CD4-positive, alpha-beta T cell treated with Interferon gamma for 1 hour (primary cell): Measurements from ENCODE around the gene ACSL3.

Experiments
- DNase-seq: peaks from one replicate; pipeline ENCODE4 v3.0.0-alpha.2; 2020

The ACSL3 gene

GRCh38 chr2:222883420-222883819 is 22.6 kb downstream of the ACSL3 start:
- no peak for DNase-seq

GRCh38 chr2:222884114-222884771 is 23.4 kb downstream of the ACSL3 start:
- DNase-seq, result no peak

DNA sequence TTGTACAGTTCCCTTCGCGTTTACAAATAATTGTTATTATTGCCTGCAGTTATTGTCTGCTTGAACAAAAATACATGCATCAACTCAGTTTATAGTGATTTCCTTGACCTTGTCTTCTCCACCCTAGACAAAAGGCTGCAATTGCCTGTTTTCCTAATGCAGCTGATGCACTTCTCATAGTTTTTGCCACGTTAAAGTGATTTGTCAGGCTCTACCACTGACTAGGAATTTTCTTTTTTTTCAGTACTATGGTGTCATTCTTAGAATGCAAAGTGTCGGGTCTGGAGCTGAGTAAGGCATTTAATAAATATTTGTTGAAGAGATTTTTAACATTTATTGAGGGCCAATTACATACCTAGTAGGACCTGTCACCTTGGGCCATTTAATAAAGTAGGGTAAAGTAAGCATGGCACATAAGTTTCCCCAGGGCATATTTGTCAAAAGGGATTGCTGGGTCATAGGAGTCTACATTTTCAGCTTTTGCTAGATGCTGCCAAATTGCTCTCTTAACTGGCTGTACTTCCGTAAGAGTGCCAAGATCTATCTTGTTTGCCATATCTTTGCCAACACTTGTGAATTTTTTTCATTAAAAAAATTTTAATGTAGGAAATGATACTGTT is 24.1 kb downstream of the ACSL3 start:
- DNase-seq, result no peak

GRCh38 chr2:222887124-222887523 is 26.3 kb downstream of the ACSL3 start:
- no peak for DNase-seq

DNA sequence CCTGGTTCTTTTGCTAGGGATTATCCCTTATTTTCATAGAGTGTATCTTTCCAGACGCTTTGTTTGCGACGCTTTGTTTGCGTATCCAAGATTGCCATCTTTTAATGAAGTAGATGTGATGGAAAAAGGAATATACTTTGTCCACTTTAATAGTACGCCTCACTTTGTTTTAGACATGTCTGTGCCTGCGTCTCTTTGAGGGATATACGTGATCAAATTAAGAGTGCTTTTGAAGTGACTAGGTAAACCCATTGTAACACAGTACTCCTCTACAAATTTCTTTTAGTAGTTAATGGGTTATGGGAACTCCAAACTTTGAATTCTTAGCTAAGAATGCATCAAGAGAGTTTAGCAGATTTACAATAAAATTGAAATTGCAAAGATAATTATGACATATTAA is 27.9 kb downstream of the ACSL3 start:
- no peak for DNase-seq

- no peak for DNase-seq
Measured at GRCh38 chr2:222891890-222892289, 31.1 kb downstream of the ACSL3 start.

GRCh38 chr2:222892321-222892720 is 31.5 kb downstream of the ACSL3 start:
- no peak for DNase-seq

GRCh38 chr2:222892761-222893160 is 31.9 kb downstream of the ACSL3 start:
- no peak for DNase-seq

DNA sequence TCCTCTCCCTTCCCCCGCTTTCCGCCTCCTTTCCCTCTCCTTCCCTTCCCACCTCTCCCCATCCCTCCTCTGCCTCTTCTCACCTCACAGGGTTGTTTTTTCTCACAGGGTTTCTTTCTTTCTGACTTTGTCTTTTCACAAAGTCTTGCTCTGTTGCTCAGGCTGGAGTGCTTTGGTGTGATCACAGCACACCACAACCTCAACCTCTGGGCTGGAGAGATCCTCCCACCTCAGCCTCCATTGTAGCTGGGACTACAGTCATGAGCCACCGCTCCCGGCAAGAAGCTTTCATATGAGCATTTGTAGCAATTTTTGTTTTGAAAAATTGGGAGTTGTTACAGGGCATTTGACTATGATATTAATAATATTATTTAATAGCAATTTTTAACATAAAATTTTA is 32.9 kb downstream of the ACSL3 start:
- DNase-seq, result no peak

GRCh38 chr2:222895144-222895543 is 34.3 kb downstream of the ACSL3 start:
- DNase-seq, result no peak

- no peak for DNase-seq
Measured at GRCh38 chr2:222897898-222898297, 37.1 kb downstream of the ACSL3 start.

- DNase-seq, result no peak
Measured at GRCh38 chr2:222899413-222900181, 38.8 kb downstream of the ACSL3 start.

GRCh38 chr2:222900354-222900753 is 39.5 kb downstream of the ACSL3 start:
- DNase-seq, result no peak

GRCh38 chr2:222902660-222903059 is 41.8 kb downstream of the ACSL3 start:
- DNase-seq, result no peak

DNA sequence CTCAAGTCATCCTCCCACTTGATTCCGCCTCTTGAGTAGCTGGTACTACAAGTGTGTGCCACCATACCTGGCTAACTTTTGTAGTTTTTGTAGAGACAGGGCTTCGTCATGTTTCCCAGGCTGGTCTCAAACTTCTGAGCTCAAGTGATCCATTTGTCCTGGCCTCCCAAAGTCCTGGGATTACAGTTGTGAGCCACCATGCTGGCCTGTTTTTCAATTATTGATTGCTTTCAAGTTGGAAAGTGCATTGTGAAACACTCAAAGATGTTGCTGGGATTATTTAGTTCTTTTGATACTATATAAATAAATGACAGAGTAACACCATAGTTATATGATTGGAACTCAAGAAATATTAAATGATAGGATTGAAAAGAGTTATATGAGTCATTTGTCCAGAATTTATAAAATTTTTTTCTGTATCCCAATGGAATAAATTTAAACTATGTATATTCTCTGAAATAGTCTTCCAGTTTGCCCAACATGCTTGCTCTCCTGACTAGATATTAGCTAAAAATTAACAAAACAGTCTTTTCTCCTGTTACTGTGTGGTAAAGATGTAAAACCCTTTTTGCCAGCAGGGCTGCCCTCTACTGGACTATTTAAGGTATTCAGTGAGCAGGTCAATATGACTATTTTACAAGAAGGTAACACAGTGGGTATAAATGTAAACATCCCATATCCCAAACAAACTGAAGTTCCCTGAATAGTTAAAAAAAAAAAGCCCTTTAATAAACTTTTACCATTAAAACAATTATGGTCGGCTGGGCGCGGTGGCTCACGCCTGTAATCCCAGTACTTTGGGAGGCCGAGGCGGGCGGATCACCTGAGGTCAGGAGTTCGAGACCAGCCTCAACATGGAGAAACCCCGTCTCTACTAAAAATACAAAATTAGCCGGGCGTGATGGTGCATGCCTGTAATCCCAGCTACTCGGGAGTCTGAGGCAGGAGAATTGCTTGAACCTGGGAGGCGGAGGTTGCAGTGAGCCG is 42.7 kb downstream of the ACSL3 start:
- DNase-seq, result peak; percentile 15

- DNase-seq, result no peak
Measured at GRCh38 chr2:222904557-222905258, 43.9 kb downstream of the ACSL3 start.

DNA sequence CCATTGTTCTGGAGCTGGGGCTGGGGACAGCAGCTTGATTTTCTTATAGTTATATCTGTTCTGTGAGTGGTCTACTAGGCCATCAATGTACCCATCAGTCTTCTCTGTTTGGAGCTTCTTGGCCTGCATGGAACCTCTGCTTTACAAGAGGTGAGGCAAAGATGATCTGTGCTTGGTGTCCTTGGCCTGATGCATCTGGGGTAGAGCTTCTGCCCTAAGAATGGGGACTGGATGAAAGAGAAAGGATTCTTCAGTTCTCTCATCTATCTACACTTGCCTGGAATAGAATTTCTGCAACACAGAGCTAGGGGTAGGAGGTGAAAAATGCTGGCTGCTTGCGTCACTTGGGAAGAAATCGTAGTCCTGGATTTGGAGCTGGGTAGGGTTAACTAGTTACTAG is 46.2 kb downstream of the ACSL3 start:
- DNase-seq, result no peak

GRCh38 chr2:222907790-222908441 is 47.1 kb downstream of the ACSL3 start:
- DNase-seq, result no peak

DNA sequence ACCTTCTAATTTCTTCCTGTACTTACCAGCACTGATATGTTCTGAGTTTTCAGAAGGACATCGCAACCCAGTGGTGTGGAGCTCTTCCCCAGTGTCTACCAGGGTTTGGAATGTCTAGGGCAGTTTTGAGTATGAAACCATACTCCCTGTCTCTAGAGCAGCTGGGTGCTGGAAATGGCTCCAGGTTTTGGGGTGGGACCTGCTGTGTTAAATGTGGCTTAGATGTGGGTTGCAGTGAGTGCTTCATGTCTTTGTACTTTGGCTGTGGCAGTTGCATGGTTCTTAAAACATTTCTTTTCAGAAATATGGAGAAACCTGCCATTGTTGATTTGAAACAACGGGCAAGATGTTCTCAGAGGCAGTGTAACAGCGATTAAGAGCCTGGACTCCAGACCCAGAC is 48.5 kb downstream of the ACSL3 start:
- no peak for DNase-seq

DNA sequence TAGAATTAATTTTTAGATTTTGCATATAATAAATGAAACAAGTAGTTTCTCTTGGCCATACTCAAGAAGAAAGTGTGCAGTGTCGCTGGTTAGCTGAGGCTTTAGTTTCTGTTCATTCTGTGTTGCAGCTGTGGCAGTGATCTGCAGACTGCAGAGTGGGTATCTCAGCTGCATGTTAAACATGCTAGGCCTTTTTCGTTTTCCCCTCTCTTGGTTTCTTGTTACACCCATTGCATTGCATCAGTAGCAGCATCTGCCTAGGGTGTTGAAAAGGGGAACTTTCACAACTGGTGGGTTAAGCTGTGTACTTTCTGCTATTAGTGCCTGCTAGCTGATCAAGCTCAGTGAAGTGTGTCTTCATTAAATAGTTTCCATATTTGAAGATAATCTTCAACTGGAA is 51.3 kb downstream of the ACSL3 start:
- peak; percentile 41 for DNase-seq

GRCh38 chr2:222912776-222913175 is 51.9 kb downstream of the ACSL3 start:
- DNase-seq, result no peak
